Activated T-helper 1 cell treated with anti-CD3 and anti-CD28 coated beads, Interleukin-12 subunit alpha, Interleukin-12 subunit beta, Interleukin-2, Interleukin-4 antibody, amounts not matched to agents 30 ng/mL and 10 ng/mL and 1 ng/mL, durations not matched to agents 14 hours and 24 hours and 36 hours (primary cell): ENCODE measurements around the gene BBS5. TPM values are rescaled to one million over a fixed set of nuclear protein-coding genes. Genes with fewer than 3 reads are reported as not detected.
"Not testable (repeated sequence)": the region's sequence is repeated elsewhere in the genome, so short reads cannot be mapped to it uniquely, and the experiment has no call there.

Source experiments
- DNase-seq: peaks from one replicate; pipeline ENCODE4 v3.0.0; 2021; ENCODE audit warnings: low spot score
- H3K27ac Mint-ChIP-seq: one replicate; pipeline ENCODE4 v1.8.0; 2021; ENCODE audit warnings: mild to moderate bottlenecking, mixed read lengths
- H3K27me3 Mint-ChIP-seq: one replicate; pipeline ENCODE4 v1.8.0; 2022; ENCODE audit warnings: mild to moderate bottlenecking, moderate library complexity, mixed read lengths; ENCODE audit not compliant: insufficient read depth
- H3K36me3 Mint-ChIP-seq: one replicate; pipeline ENCODE4 v1.8.0; 2021; ENCODE audit warnings: low read depth, mixed read lengths
- H3K4me1 Mint-ChIP-seq: one replicate; pipeline ENCODE4 v1.8.0; 2021; ENCODE audit warnings: low read depth, mixed read lengths
- H3K4me3 Mint-ChIP-seq: one replicate; pipeline ENCODE4 v1.8.0; 2021; ENCODE audit warnings: mild to moderate bottlenecking, moderate library complexity, mixed read lengths
- H3K9me3 Mint-ChIP-seq: one replicate; pipeline ENCODE4 v1.8.0; 2021; ENCODE audit warnings: mixed read lengths
- intact Hi-C: fragments of 100-400 bp; cut with micrococcal nuclease; formaldehyde crosslinking; loops from one replicate; pipeline ENCODE4 v1.15.1; 2024
- total RNA-seq: library from RNA; stranded (reverse); gene quantifications from 2 replicates; pipeline ENCODE4 v1.2.3, GENCODE V29; 2022

BBS5 gene
- total RNA-seq, 1 donor from 2014 or later: 3.3 TPM

DNA sequence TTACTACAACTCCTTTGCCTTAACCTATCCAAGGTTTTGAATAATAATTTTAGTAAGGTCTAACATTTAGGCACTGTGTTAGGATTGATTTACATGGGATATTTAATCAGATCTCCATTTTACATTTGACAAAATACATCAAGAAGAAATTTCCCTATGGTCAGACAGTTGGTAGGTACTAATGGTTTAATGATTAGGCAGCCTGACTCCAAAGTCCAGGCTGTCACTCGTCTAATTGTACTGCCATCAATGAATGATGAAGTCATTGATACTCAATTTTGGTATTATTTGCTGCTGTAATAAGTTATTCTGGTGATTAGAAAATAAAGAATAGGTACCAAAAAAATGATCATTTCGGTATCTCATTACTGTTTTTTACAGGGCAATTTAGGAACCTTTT lies 14.1 kb downstream of the BBS5 start:
- intact Hi-C loops: no loop called here
- Mint-ChIP-seq H3K27me3 (no peaks in the 10 kb centered on the region), H3K36me3 (no peaks in the 10 kb centered on the region), H3K4me1 (no peaks in the 10 kb centered on the region), H3K9me3 (no peaks in the 10 kb centered on the region), H3K27ac (no peak overlapping the region), H3K4me3 (no peak overlapping the region)
- DNase-seq: no peak

DNA sequence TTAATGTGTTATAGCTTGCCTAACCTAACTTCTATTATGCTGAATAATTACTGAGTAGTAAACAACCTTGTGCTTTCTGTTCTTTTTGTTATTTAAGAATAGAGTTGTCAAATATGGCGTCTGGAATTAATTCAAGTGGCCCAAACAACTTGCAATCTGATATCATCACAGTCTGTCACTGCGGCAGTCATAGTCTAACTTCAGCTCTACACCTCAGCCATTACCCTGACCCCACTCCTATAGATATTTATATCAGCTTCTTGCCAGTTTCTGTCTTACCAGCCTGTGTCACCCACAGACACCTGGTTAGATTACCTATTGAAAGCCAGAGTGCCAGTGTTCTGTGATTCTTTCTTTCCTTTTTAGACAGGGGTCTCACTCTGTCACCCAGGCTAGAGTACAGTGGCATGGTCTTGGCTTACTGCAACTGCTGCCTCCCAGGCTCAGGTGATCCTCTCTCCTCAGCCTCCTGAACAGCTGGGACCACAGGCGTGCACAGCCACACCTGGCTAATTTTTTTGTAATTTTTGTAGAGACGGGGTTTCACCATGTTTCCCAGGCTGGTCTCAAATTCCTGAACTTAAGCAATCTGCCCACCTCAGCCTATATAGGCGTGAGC lies 16.1 kb downstream of the BBS5 start:
- DNase-seq: no peak
- intact Hi-C loops: no loop called here
- no peaks in the 10 kb centered on the region for H3K4me1 Mint-ChIP-seq
- no peaks in the 10 kb centered on the region for H3K36me3 Mint-ChIP-seq
- no peak overlapping the region for H3K4me3 Mint-ChIP-seq
- no peaks in the 10 kb centered on the region for H3K27me3 Mint-ChIP-seq
- no peak overlapping the region for H3K27ac Mint-ChIP-seq
- H3K9me3 Mint-ChIP-seq: no peaks in the 10 kb centered on the region

GRCh38 chr2:169504651-169505050 lies 25.4 kb downstream of the BBS5 start:
- Mint-ChIP-seq H3K4me3 (no peak overlapping the region), H3K9me3 (no peaks in the 10 kb centered on the region), H3K27ac (no peak overlapping the region), H3K27me3 (no peaks in the 10 kb centered on the region), H3K4me1 (peaks cover 10% of the 10 kb centered on the region), H3K36me3 (no peaks in the 10 kb centered on the region)
- intact Hi-C loops: no loop called here
- no peak for DNase-seq

DNA sequence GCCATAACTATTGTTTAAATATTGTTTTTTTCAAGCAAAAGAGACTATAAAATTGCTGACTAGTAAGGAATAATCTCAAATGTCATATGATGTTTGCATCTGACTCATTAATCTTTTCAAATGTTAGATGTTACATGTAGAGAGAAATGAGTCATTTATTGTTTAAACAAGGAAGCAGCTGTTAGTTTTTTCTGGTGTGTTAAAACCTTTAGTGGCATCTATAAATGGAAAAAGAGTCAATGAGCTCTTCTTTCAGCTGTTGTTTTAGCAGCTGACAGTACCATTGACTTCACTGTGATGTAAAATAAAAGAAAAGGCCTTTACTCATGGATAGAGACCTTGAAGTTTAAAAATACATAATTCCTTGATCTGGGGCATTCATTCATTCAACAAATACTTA lies 28.4 kb downstream of the BBS5 start:
- Mint-ChIP-seq H3K27me3 (peaks cover 4% of the 10 kb centered on the region), H3K27ac (no peak overlapping the region), H3K4me1 (peaks cover 10% of the 10 kb centered on the region), H3K36me3 (no peaks in the 10 kb centered on the region), H3K4me3 (no peak overlapping the region), H3K9me3 (no peaks in the 10 kb centered on the region)
- DNase-seq: no peak
- intact Hi-C loops: no loop called here

- Mint-ChIP-seq H3K4me3 (no peak within 1 kb of the TSS), H3K36me3 (no peaks in the 10 kb centered on the region), H3K27me3 (peaks cover 6% of the 10 kb centered on the region), H3K4me1 (peaks cover 10% of the 10 kb centered on the region), H3K27ac (no peak within 1 kb of the TSS), H3K9me3 (no peaks in the 10 kb centered on the region)
- intact Hi-C loops: no loop called here
- no peak for DNase-seq
Measured at GRCh38 chr2:169509298-169509885, 30.1 kb downstream of the BBS5 start, which contains the start of gene KLHL41. TSS of gene KLHL41 (plus strand) at chr2:169509702. CDS start at chr2:169509779, 77 bp downstream.

GRCh38 chr2:169509955-169510354 lies 30.7 kb downstream of the BBS5 start:
- no peak overlapping the region for H3K4me3 Mint-ChIP-seq
- intact Hi-C loops: no loop called here

DNA sequence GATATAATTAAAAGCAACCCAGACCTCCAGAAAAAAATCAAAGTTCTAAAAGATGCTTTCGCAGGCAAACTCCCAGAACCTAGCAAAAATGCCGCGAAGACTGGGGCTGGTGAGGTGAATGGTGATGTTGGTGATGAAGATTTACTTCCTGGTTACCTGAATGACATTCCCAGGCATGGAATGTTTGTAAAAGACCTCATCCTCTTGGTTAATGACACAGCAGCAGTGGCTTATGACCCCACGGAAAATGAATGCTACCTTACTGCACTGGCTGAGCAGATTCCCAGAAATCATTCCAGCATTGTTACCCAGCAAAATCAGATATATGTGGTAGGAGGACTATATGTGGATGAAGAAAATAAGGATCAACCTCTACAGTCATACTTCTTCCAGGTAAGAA lies 31.2 kb downstream of the BBS5 start:
- no peaks in the 10 kb centered on the region for H3K9me3 Mint-ChIP-seq
- no peak overlapping the region for H3K4me3 Mint-ChIP-seq
- H3K36me3 Mint-ChIP-seq: no peaks in the 10 kb centered on the region
- H3K27ac Mint-ChIP-seq: no peak overlapping the region
- H3K4me1 Mint-ChIP-seq: peaks cover 10% of the 10 kb centered on the region
- no peak for DNase-seq
- peaks cover 12% of the 10 kb centered on the region for H3K27me3 Mint-ChIP-seq
- intact Hi-C loops: no loop called here

More at GRCh38 chr2:169509955-169510354, 30.7 kb downstream of the BBS5 start:
- no peaks in the 10 kb centered on the region for H3K36me3 Mint-ChIP-seq
- H3K4me1 Mint-ChIP-seq: peaks cover 10% of the 10 kb centered on the region
- DNase-seq: no peak
- H3K9me3 Mint-ChIP-seq: no peaks in the 10 kb centered on the region
- peaks cover 10% of the 10 kb centered on the region for H3K27me3 Mint-ChIP-seq
- no peak overlapping the region for H3K27ac Mint-ChIP-seq

DNA sequence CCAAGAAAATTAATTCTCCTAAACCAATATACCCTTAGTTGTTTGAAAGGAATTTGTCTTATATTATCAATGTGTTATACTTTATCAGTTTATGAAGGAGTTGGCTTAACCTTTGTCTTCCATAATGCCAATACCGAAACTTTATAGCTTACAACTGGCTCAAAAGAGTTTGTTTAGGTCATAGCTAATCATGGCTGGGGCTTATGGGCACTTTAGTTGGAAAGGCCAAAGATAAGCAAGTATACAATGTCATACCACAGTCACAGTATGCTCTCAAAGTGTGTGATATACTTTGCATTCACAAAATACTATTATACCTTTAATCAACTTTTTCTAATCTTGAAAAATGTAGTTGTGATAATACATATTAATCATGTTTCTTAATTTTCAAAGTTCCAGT lies 32.5 kb downstream of the BBS5 start:
- peaks cover 10% of the 10 kb centered on the region for H3K4me1 Mint-ChIP-seq
- H3K27me3 Mint-ChIP-seq: peaks cover 14% of the 10 kb centered on the region
- H3K9me3 Mint-ChIP-seq: no peaks in the 10 kb centered on the region
- H3K27ac Mint-ChIP-seq: no peak overlapping the region
- no peaks in the 10 kb centered on the region for H3K36me3 Mint-ChIP-seq
- intact Hi-C loops: no loop called here
- no peak for DNase-seq
- no peak overlapping the region for H3K4me3 Mint-ChIP-seq

DNA sequence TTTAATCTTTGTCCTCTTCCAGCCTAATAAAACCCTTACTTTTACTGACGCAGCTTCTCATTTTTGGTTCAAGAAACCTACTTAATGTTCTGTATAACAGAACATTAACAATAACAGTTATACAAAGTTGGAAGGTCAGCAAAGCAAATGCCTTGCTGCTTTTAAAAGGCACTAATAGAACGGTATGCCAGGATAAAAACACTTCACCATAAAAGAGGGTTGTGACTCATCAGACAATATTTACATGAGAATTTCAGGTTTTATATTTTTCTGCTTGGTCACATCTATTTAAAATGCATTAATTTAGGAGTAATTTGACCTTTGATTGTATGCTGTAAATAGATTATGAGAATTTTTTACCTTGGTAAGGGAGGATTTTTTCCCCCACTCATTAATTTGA lies 33.2 kb downstream of the BBS5 start:
- intact Hi-C loops: no loop called here
- no peak overlapping the region for H3K27ac Mint-ChIP-seq
- peaks cover 6% of the 10 kb centered on the region for H3K4me1 Mint-ChIP-seq
- H3K9me3 Mint-ChIP-seq: no peaks in the 10 kb centered on the region
- H3K27me3 Mint-ChIP-seq: peaks cover 14% of the 10 kb centered on the region
- no peaks in the 10 kb centered on the region for H3K36me3 Mint-ChIP-seq
- no peak overlapping the region for H3K4me3 Mint-ChIP-seq
- no peak for DNase-seq

- peaks cover 14% of the 10 kb centered on the region for H3K27me3 Mint-ChIP-seq
- H3K9me3 Mint-ChIP-seq: no peaks in the 10 kb centered on the region
- intact Hi-C loops: no loop called here
- no peak overlapping the region for H3K4me3 Mint-ChIP-seq
- DNase-seq: no peak
- H3K27ac Mint-ChIP-seq: no peak overlapping the region
- H3K36me3 Mint-ChIP-seq: no peaks in the 10 kb centered on the region
- peaks cover under 1% of the 10 kb centered on the region for H3K4me1 Mint-ChIP-seq
Measured at GRCh38 chr2:169513094-169513493, 33.8 kb downstream of the BBS5 start.

DNA sequence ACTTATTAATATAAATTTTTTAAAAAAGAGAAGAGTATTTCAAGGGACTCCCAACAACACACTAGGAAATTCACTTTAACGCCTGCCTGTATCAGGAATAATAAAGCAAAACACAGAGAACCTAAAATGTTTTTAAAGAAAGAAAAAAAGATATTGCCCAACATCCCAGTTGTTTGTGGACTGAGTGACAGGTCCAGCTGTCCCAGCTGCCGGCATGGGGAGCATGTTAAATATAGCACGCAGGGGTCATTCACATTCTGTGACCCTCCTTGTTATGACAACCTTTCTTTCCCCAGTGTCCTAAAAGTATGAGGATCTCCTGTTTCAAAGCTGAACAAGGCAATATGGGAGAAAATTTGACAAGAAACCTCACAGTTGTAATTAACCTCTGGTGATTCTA lies 34.6 kb downstream of the BBS5 start:
- peaks cover 14% of the 10 kb centered on the region for H3K27me3 Mint-ChIP-seq
- intact Hi-C loops: no loop called here
- H3K27ac Mint-ChIP-seq: no peak overlapping the region
- no peaks in the 10 kb centered on the region for H3K9me3 Mint-ChIP-seq
- H3K36me3 Mint-ChIP-seq: no peaks in the 10 kb centered on the region
- no peak for DNase-seq
- no peaks in the 10 kb centered on the region for H3K4me1 Mint-ChIP-seq
- H3K4me3 Mint-ChIP-seq: no peak overlapping the region

DNA sequence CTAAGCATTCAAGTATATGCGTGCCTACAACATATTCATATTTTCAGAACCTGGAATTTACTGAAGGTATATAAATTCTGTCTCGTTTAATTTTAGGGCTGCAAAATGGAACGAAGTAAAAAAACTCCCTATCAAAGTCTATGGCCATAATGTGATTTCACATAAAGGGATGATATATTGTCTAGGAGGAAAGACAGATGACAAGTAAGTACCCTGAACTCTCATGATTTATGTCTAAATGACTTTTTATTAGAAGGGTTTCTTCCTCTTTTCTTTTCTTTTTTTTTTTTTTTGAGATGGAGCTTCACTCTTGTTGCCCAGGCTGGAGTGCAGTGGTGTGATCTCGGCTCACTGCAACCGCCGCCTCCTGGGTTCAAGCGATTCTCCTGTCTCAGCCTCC lies 35.5 kb downstream of the BBS5 start:
- H3K4me3 Mint-ChIP-seq, H3K9me3 Mint-ChIP-seq, H3K36me3 Mint-ChIP-seq, H3K4me1 Mint-ChIP-seq, intact Hi-C loops, DNase-seq, H3K27ac Mint-ChIP-seq: not testable (repeated sequence)
- H3K27me3 Mint-ChIP-seq: peaks cover 14% of the 10 kb centered on the region

GRCh38 chr2:169516488-169516995 lies 37.2 kb downstream of the BBS5 start:
- H3K4me1 Mint-ChIP-seq, intact Hi-C loops, H3K9me3 Mint-ChIP-seq, H3K27me3 Mint-ChIP-seq, H3K27ac Mint-ChIP-seq, H3K36me3 Mint-ChIP-seq, DNase-seq, H3K4me3 Mint-ChIP-seq: not testable (repeated sequence)
